ENCODE results near the gene SOD2. TPM values are rescaled to one million over a fixed set of nuclear protein-coding genes. Genes with fewer than 3 reads are reported as not detected.
"Not testable (repeated sequence)": the region's sequence is repeated elsewhere in the genome, so short reads cannot be mapped to it uniquely, and the experiment has no call there.

The SOD2 gene
- 108 and 109 TPM in 2 replicates for total RNA-seq (2014; rRNA removed; shearing (Covaris generic))
- polyA plus RNA-seq (2015; cell fraction: cytosol; rRNA removed) = 30.6 and 85.7 TPM in 2 replicates
- polyA plus RNA-seq (2015; cell fraction: nucleus; rRNA removed) = 18.8 and 19.9 TPM in 2 replicates

GRCh38 chr6:159693128-159693893 lies at the start of gene SOD2:
Gene SOD2, minus strand, starts transcription at chr6:159693241. Its CDS starts 74 bp downstream, at chr6:159693167.
- peak; percentile 60 for DNase-seq (ENCODE audit: low read depth, low spot score)
- in situ Hi-C loops (cut with HindIII; ENCODE audit: low pct_unique_long_range_greater_than_20kb, low sequenced_read_pairs) = no loop called here

GRCh38 chr6:159742165-159742564 lies 49.1 kb upstream of the SOD2 start:
- in situ Hi-C loops (cut with HindIII; ENCODE audit: low pct_unique_long_range_greater_than_20kb, low sequenced_read_pairs) = no loop called here
- no peak for DNase-seq (ENCODE audit: low read depth, low spot score)

GRCh38 chr6:159739341-159739740 lies 46.3 kb upstream of the SOD2 start:
- in situ Hi-C loops (cut with HindIII; ENCODE audit: low pct_unique_long_range_greater_than_20kb, low sequenced_read_pairs) = no loop called here
- DNase-seq (ENCODE audit: low read depth, low spot score) = no peak

GRCh38 chr6:159736908-159737307 lies 43.9 kb upstream of the SOD2 start:
- in situ Hi-C loops (cut with HindIII; ENCODE audit: low pct_unique_long_range_greater_than_20kb, low sequenced_read_pairs) = no loop called here
- no peak for DNase-seq (ENCODE audit: low read depth, low spot score)

GRCh38 chr6:159733395-159733794 lies 40.4 kb upstream of the SOD2 start:
- in situ Hi-C loops (cut with HindIII; ENCODE audit: low pct_unique_long_range_greater_than_20kb, low sequenced_read_pairs); DNase-seq (ENCODE audit: low read depth, low spot score): not testable (repeated sequence)

- DNase-seq (ENCODE audit: low read depth, low spot score); in situ Hi-C loops (cut with HindIII; ENCODE audit: low pct_unique_long_range_greater_than_20kb, low sequenced_read_pairs): not testable (repeated sequence)
Measured at GRCh38 chr6:159732550-159732949, 39.5 kb upstream of the SOD2 start.

- DNase-seq (ENCODE audit: low read depth, low spot score) = no peak
- in situ Hi-C loops (cut with HindIII; ENCODE audit: low pct_unique_long_range_greater_than_20kb, low sequenced_read_pairs) = no loop called here
Measured at GRCh38 chr6:159730332-159730676, 37.3 kb upstream of the SOD2 start.

- DNase-seq (ENCODE audit: low read depth, low spot score) = no peak
- in situ Hi-C loops (cut with HindIII; ENCODE audit: low pct_unique_long_range_greater_than_20kb, low sequenced_read_pairs) = no loop called here
Measured at GRCh38 chr6:159729598-159730331, 36.7 kb upstream of the SOD2 start.

- no peak for DNase-seq (ENCODE audit: low read depth, low spot score)
- in situ Hi-C loops (cut with HindIII; ENCODE audit: low pct_unique_long_range_greater_than_20kb, low sequenced_read_pairs) = no loop called here
Measured at GRCh38 chr6:159728531-159728964, 35.5 kb upstream of the SOD2 start.

- in situ Hi-C loops (cut with HindIII; ENCODE audit: low pct_unique_long_range_greater_than_20kb, low sequenced_read_pairs) = no loop called here
- peak; percentile 34 for DNase-seq (ENCODE audit: low read depth, low spot score)
Measured at GRCh38 chr6:159727717-159728445, 34.8 kb upstream of the SOD2 start.

- DNase-seq (ENCODE audit: low read depth, low spot score) = peak; percentile 91
- in situ Hi-C loops (cut with HindIII; ENCODE audit: low pct_unique_long_range_greater_than_20kb, low sequenced_read_pairs) = no loop called here
Measured at GRCh38 chr6:159726918-159727716, 34.1 kb upstream of the SOD2 start, which contains the start of gene WTAP. Gene WTAP, plus strand, starts transcription at chr6:159727506. Its CDS starts 8,760 bp downstream, at chr6:159736266.

- DNase-seq (ENCODE audit: low read depth, low spot score) = no peak
- in situ Hi-C loops (cut with HindIII; ENCODE audit: low pct_unique_long_range_greater_than_20kb, low sequenced_read_pairs) = no loop called here
Measured at GRCh38 chr6:159726255-159726917, 33.3 kb upstream of the SOD2 start.

- in situ Hi-C loops (cut with HindIII; ENCODE audit: low pct_unique_long_range_greater_than_20kb, low sequenced_read_pairs) = not testable (repeated sequence)
Measured at GRCh38 chr6:159725208-159725607, 32.2 kb upstream of the SOD2 start.

GRCh38 chr6:159724778-159725177 lies 31.7 kb upstream of the SOD2 start:
- in situ Hi-C loops (cut with HindIII; ENCODE audit: low pct_unique_long_range_greater_than_20kb, low sequenced_read_pairs) = no loop called here
- no peak for DNase-seq (ENCODE audit: low read depth, low spot score)

More at GRCh38 chr6:159725208-159725607, 32.2 kb upstream of the SOD2 start:
- not testable (repeated sequence) for DNase-seq (ENCODE audit: low read depth, low spot score)

GRCh38 chr6:159723259-159723658 lies 30.2 kb upstream of the SOD2 start:
- in situ Hi-C loops (cut with HindIII; ENCODE audit: low pct_unique_long_range_greater_than_20kb, low sequenced_read_pairs) = no loop called here
- no peak for DNase-seq (ENCODE audit: low read depth, low spot score)

- no peak for DNase-seq (ENCODE audit: low read depth, low spot score)
Measured at GRCh38 chr6:159722655-159723054, 29.6 kb upstream of the SOD2 start.

GRCh38 chr6:159721981-159722380 lies 28.9 kb upstream of the SOD2 start:
- in situ Hi-C loops (cut with HindIII; ENCODE audit: low pct_unique_long_range_greater_than_20kb, low sequenced_read_pairs) = not testable (repeated sequence)

More at GRCh38 chr6:159722655-159723054, 29.6 kb upstream of the SOD2 start:
- in situ Hi-C loops (cut with HindIII; ENCODE audit: low pct_unique_long_range_greater_than_20kb, low sequenced_read_pairs) = no loop called here

More at GRCh38 chr6:159721981-159722380, 28.9 kb upstream of the SOD2 start:
- not testable (repeated sequence) for DNase-seq (ENCODE audit: low read depth, low spot score)
